GM12878 (cell line): ENCODE results near the gene HLA-DPB1. TPM values are rescaled to one million over a fixed set of nuclear protein-coding genes. Genes with fewer than 3 reads are reported as not detected.

Experiments
- CHD2 ChIP-seq: IDR thresholded peaks from 2 replicates; pipeline ENCODE4 v1.6.1; 2011; ENCODE audit warnings: low read depth, low read length, improper control_type of control experiment, borderline replicate concordance
- MTA2 ChIP-seq: fragments of 450-650 bp; IDR thresholded peaks from 2 replicates; pipeline ENCODE4 v1.6.1; 2016; ENCODE audit warnings: low read depth, mild to moderate bottlenecking, moderate library complexity
- RAD51 ChIP-seq: fragments of 450-650 bp; IDR thresholded peaks from 2 replicates; pipeline ENCODE4 v1.6.1; 2016; ENCODE audit warnings: moderate library complexity, mild to moderate bottlenecking, inconsistent platforms
- polyA plus RNA-seq, 11 experiments: library from polyadenylated mRNA; depleted of rRNA in 4 of 11; unstranded in 6 of 11; stranded (reverse) in 5 of 11; fragments of >200 nt; fragmentation: Nextera tagmentation in 4 of 11; fragmentation: Illumina TruSeq in 1 of 11; extraction: Ambion mirVana in 4 of 11; extraction: Trizol in 1 of 11; gene quantifications; 1 replicate in 1 of 11; 2 replicates in 10 of 11; pipeline versions ENCODE4 v1.2.1 to v1.2.3, GENCODE V29; 2011 to 2016; ENCODE audit warnings: inconsistent platforms in 2 of 11, missing spikeins in 2 of 11, low read depth in 1 of 11
- total RNA-seq, 4 experiments: library from RNA; depleted of rRNA in 3 of 4; stranded (reverse); fragments of >200 nt in 3 of 4; fragmentation: Illumina TruSeq in 1 of 4; extraction: Trizol in 1 of 4; gene quantifications; 2 replicates each; pipeline versions ENCODE4 v1.2.1 to v1.2.3, GENCODE V29; 2013 to 2021
- TF ChIP-seq, protein P1 (sequence below): fragments of 450-650 bp; IDR thresholded peaks from 2 replicates; pipeline ENCODE4 v1.6.1; 2018; ENCODE audit warnings: borderline replicate concordance, mild to moderate bottlenecking; ENCODE audit not compliant: partially characterized antibody
- TF ChIP-seq, protein P2 (sequence below): fragments of 450-650 bp; IDR thresholded peaks from 2 replicates; pipeline ENCODE4 v1.6.1; 2017; ENCODE audit warnings: mild to moderate bottlenecking, moderate library complexity
- TF ChIP-seq, protein P3 (sequence below): IDR thresholded peaks from 2 replicates; pipeline ENCODE4 v1.6.1; 2011; ENCODE audit warnings: borderline replicate concordance, low read depth, mild to moderate bottlenecking, moderate library complexity, mixed read lengths, low read length; ENCODE audit not compliant: insufficient read depth; ENCODE audit errors: extremely low read length
- TF ChIP-seq, protein P4 (sequence below): fragments of 450-650 bp; formaldehyde crosslinking; IDR thresholded peaks from 2 replicates; pipeline ENCODE4 v1.4.0; 2022; ENCODE audit warnings: mild to moderate bottlenecking, moderate library complexity
- TF ChIP-seq, protein P5 (sequence below): IDR thresholded peaks from 2 replicates; pipeline ENCODE4 v1.6.1; 2012; ENCODE audit warnings: low read depth, low read length, improper control_type of control experiment
- TF ChIP-seq, protein P6 (sequence below): fragments of 450-650 bp; IDR thresholded peaks from 2 replicates; pipeline ENCODE4 v1.6.1; 2017; ENCODE audit warnings: mild to moderate bottlenecking, moderate library complexity

The HLA-DPB1 gene
- total and polyA plus RNA-seq, 10 of the 15 experiments (the other 5 are each of a cell fraction or from before 2014, with no cell fraction given) = 101 to 675 (median 352) TPM

DNA sequence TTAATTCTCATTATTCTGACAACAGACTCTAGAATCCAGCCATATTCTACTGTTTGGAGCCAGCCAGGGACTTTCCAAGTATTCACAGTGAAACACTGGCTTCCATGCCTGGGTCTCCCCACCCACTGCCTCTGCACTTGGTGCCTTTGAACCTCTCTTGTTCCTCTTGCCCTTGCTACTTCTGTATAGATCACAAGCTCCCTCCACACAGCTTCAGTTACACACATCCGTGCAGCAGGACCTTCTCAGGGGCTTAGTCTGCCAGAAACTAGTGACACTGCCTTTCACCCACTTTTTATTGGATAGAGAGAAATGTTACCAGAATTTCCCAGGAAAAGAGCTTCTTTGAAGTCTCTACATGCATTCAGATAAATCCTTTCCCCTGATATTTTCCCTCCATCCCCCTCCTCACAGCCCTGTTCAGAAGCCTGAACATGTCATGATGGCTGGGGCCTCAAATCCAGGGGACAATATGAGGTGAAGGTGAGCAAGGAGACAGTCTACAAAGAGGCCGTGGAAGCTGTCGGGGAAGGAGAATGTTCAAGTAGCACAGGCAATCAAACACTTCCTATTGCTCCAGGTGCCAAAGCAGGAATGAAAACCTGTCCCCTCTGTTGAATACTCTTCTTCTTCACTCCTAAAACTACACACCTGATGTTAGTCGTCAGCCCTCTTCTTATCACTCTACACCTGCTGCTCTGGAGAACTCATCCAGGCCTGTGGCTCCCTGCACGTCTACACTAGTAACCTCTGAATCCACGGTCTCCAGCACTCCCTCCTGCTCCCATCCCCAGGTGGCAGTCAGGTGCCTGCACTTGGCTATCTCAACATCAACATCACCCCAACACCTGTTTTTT is 46.2 kb upstream of the HLA-DPB1 start (continued):
- TF ChIP-seq, protein P1, sequence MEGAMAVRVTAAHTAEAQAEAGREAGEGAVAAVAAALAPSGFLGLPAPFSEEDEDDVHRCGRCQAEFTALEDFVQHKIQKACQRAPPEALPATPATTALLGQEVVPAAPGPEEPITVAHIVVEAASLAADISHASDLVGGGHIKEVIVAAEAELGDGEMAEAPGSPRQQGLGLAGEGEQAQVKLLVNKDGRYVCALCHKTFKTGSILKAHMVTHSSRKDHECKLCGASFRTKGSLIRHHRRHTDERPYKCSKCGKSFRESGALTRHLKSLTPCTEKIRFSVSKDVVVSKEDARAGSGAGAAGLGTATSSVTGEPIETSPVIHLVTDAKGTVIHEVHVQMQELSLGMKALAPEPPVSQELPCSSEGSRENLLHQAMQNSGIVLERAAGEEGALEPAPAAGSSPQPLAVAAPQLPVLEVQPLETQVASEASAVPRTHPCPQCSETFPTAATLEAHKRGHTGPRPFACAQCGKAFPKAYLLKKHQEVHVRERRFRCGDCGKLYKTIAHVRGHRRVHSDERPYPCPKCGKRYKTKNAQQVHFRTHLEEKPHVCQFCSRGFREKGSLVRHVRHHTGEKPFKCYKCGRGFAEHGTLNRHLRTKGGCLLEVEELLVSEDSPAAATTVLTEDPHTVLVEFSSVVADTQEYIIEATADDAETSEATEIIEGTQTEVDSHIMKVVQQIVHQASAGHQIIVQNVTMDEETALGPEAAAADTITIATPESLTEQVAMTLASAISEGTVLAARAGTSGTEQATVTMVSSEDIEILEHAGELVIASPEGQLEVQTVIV = no peak
- no peak for TF ChIP-seq RAD51
- TF ChIP-seq, protein P2, sequence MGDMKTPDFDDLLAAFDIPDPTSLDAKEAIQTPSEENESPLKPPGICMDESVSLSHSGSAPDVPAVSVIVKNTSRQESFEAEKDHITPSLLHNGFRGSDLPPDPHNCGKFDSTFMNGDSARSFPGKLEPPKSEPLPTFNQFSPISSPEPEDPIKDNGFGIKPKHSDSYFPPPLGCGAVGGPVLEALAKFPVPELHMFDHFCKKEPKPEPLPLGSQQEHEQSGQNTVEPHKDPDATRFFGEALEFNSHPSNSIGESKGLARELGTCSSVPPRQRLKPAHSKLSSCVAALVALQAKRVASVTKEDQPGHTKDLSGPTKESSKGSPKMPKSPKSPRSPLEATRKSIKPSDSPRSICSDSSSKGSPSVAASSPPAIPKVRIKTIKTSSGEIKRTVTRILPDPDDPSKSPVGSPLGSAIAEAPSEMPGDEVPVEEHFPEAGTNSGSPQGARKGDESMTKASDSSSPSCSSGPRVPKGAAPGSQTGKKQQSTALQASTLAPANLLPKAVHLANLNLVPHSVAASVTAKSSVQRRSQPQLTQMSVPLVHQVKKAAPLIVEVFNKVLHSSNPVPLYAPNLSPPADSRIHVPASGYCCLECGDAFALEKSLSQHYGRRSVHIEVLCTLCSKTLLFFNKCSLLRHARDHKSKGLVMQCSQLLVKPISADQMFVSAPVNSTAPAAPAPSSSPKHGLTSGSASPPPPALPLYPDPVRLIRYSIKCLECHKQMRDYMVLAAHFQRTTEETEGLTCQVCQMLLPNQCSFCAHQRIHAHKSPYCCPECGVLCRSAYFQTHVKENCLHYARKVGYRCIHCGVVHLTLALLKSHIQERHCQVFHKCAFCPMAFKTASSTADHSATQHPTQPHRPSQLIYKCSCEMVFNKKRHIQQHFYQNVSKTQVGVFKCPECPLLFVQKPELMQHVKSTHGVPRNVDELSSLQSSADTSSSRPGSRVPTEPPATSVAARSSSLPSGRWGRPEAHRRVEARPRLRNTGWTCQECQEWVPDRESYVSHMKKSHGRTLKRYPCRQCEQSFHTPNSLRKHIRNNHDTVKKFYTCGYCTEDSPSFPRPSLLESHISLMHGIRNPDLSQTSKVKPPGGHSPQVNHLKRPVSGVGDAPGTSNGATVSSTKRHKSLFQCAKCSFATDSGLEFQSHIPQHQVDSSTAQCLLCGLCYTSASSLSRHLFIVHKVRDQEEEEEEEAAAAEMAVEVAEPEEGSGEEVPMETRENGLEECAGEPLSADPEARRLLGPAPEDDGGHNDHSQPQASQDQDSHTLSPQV = peak; percentile 60; the same call in 1 of the 2 replicates
- TF ChIP-seq, protein P3, sequence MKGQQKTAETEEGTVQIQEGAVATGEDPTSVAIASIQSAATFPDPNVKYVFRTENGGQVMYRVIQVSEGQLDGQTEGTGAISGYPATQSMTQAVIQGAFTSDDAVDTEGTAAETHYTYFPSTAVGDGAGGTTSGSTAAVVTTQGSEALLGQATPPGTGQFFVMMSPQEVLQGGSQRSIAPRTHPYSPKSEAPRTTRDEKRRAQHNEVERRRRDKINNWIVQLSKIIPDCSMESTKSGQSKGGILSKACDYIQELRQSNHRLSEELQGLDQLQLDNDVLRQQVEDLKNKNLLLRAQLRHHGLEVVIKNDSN = no peak
- peak; percentile 71; the same call in 1 of the 2 replicates for TF ChIP-seq CHD2
- TF ChIP-seq, protein P4, sequence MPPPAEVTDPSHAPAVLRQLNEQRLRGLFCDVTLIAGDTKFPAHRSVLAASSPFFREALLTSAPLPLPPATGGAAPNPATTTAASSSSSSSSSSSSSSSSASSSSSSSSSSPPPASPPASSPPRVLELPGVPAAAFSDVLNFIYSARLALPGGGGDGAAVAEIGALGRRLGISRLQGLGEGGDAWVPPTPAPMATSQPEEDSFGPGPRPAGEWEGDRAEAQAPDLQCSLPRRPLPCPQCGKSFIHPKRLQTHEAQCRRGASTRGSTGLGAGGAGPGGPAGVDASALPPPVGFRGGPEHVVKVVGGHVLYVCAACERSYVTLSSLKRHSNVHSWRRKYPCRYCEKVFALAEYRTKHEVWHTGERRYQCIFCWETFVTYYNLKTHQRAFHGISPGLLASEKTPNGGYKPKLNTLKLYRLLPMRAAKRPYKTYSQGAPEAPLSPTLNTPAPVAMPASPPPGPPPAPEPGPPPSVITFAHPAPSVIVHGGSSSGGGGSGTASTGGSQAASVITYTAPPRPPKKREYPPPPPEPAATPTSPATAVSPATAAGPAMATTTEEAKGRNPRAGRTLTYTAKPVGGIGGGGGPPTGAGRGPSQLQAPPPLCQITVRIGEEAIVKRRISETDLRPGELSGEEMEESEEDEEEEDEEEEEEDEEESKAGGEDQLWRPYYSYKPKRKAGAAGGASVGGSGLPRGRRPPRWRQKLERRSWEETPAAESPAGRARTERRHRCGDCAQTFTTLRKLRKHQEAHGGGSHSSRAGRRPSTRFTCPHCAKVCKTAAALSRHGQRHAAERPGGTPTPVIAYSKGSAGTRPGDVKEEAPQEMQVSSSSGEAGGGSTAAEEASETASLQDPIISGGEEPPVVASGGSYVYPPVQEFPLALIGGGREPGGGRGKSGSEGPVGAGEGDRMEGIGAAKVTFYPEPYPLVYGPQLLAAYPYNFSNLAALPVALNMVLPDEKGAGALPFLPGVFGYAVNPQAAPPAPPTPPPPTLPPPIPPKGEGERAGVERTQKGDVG (CRISPR knock-in tag) = no peak
- TF ChIP-seq, protein P5, sequence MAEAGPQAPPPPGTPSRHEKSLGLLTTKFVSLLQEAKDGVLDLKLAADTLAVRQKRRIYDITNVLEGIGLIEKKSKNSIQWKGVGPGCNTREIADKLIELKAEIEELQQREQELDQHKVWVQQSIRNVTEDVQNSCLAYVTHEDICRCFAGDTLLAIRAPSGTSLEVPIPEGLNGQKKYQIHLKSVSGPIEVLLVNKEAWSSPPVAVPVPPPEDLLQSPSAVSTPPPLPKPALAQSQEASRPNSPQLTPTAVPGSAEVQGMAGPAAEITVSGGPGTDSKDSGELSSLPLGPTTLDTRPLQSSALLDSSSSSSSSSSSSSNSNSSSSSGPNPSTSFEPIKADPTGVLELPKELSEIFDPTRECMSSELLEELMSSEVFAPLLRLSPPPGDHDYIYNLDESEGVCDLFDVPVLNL = no peak
- TF ChIP-seq MTA2 = peak; percentile 74
- TF ChIP-seq, protein P6, sequence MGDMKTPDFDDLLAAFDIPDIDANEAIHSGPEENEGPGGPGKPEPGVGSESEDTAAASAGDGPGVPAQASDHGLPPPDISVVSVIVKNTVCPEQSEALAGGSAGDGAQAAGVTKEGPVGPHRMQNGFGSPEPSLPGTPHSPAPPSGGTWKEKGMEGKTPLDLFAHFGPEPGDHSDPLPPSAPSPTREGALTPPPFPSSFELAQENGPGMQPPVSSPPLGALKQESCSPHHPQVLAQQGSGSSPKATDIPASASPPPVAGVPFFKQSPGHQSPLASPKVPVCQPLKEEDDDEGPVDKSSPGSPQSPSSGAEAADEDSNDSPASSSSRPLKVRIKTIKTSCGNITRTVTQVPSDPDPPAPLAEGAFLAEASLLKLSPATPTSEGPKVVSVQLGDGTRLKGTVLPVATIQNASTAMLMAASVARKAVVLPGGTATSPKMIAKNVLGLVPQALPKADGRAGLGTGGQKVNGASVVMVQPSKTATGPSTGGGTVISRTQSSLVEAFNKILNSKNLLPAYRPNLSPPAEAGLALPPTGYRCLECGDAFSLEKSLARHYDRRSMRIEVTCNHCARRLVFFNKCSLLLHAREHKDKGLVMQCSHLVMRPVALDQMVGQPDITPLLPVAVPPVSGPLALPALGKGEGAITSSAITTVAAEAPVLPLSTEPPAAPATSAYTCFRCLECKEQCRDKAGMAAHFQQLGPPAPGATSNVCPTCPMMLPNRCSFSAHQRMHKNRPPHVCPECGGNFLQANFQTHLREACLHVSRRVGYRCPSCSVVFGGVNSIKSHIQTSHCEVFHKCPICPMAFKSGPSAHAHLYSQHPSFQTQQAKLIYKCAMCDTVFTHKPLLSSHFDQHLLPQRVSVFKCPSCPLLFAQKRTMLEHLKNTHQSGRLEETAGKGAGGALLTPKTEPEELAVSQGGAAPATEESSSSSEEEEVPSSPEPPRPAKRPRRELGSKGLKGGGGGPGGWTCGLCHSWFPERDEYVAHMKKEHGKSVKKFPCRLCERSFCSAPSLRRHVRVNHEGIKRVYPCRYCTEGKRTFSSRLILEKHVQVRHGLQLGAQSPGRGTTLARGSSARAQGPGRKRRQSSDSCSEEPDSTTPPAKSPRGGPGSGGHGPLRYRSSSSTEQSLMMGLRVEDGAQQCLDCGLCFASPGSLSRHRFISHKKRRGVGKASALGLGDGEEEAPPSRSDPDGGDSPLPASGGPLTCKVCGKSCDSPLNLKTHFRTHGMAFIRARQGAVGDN = peak; percentile 79
